Measurements from ENCODE around the gene HECTD4.

HECTD4 gene

DNA sequence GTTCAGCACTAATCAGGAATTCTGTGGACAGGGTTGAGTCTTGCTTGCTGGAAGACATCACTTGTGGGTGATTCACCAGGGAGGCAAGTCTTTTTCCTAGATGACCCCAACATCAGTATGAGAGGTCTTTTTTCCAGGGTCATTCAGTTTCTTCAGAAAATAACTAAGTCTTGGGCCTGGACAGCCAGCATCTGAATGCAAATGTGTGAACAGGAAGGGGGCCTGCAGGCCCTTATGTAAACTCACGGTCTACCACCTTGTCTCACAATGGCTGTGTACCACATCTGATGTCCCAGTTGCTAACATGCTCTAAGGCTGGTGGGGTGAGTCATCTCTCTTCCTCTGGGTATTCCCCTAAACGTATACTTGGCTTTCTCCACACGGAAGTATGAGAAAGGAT, 79.2 kb downstream of the HECTD4 start:
- TF ChIP-seq FOXM1 (IDR thresholded peaks at IDR 0.05; ENCODE audit: borderline replicate concordance) (no peak), BHLHE40 (IDR thresholded peaks at IDR 0.05; ENCODE audit: borderline replicate concordance) (no peak), CTBP1 (IDR thresholded peaks at IDR 0.05; ENCODE audit: borderline replicate concordance) (no peak), ZNF384 (IDR thresholded peaks at IDR 0.05) (no peak), FOXK2 (IDR thresholded peaks at IDR 0.05) (no peak), NFRKB (IDR thresholded peaks at IDR 0.05) (no peak), ARNT (IDR thresholded peaks at IDR 0.05) (no peak), L3MBTL2 (conservative IDR thresholded peaks at IDR 0.05) (no peak), HDGF (IDR thresholded peaks at IDR 0.05; ENCODE audit: borderline replicate concordance) (no peak)
- TF ChIP-seq, protein P1, sequence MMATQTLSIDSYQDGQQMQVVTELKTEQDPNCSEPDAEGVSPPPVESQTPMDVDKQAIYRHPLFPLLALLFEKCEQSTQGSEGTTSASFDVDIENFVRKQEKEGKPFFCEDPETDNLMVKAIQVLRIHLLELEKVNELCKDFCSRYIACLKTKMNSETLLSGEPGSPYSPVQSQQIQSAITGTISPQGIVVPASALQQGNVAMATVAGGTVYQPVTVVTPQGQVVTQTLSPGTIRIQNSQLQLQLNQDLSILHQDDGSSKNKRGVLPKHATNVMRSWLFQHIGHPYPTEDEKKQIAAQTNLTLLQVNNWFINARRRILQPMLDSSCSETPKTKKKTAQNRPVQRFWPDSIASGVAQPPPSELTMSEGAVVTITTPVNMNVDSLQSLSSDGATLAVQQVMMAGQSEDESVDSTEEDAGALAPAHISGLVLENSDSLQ (IDR thresholded peaks at IDR 0.05): no peak
- DNase-seq (ENCODE audit: extremely low spot score): no peak
- ChIA-PET POLR2A (no interaction called here), CTCF (no interaction called here)

DNA sequence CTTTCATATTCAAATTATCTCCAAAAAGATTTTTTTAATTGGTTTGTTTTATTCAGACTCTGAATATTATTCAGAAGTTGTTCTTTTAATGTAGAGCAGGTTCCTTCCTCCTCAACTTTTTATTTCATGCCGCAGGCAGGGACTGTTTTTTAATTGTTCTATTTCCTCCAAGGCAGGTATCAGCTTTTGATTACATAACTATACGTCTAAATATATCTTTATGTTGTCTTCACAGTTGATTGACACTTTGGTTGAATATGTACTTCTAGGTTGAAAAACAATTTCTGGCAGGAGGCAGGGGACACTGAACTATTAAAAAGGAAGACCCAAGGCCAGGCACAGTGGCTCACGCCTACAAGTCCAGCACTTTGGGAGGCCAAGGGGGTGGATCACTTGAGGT, 82.5 kb downstream of the HECTD4 start:
- TF ChIP-seq HDGF (IDR thresholded peaks at IDR 0.05; ENCODE audit: borderline replicate concordance) (no peak), NFRKB (IDR thresholded peaks at IDR 0.05) (no peak), ARNT (IDR thresholded peaks at IDR 0.05) (no peak), ELF4 (IDR thresholded peaks at IDR 0.05) (no peak), TARDBP (IDR thresholded peaks at IDR 0.05) (no peak), LEF1 (IDR thresholded peaks at IDR 0.05; ENCODE audit: borderline replicate concordance) (no peak), FOXM1 (IDR thresholded peaks at IDR 0.05; ENCODE audit: borderline replicate concordance) (no peak), FOXK2 (IDR thresholded peaks at IDR 0.05) (no peak), BHLHE40 (IDR thresholded peaks at IDR 0.05; ENCODE audit: borderline replicate concordance) (no peak), FOXA1 (IDR thresholded peaks at IDR 0.05) (no peak), SUZ12 (IDR thresholded peaks at IDR 0.05) (no peak)
- ChIA-PET CTCF (no interaction called here), POLR2A (no interaction called here)
- DNase-seq (ENCODE audit: extremely low spot score): no peak

DNA sequence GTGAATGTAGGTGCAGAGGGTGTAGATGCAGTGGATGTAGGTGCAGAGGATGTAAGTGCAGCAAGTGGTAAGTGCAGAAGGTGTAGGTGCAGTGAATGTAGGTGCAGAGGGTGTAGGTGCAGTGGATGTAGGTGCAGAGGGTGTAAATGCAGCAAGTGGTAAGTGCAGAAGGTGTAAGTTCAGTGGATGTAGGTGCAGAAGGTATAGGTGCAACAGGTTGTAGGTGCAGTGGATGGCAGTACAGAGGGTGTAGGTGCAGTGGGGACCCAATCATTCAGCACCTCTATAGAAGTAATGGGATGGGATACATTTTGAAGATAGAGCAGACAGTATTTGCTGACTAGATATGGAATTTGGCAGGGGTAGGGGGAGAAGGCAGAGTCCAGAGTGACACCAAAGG, 85.0 kb downstream of the HECTD4 start:
- DNase-seq (ENCODE audit: extremely low spot score): no peak
- CTCF ChIA-PET: no interaction called here
- no peak for TF ChIP-seq L3MBTL2 (conservative IDR thresholded peaks at IDR 0.05)
- no peak for TF ChIP-seq FOXM1 (IDR thresholded peaks at IDR 0.05; ENCODE audit: borderline replicate concordance)
- TF ChIP-seq LEF1 (IDR thresholded peaks at IDR 0.05; ENCODE audit: borderline replicate concordance): no peak
- no peak for TF ChIP-seq SP1 (IDR thresholded peaks at IDR 0.05)
- TF ChIP-seq ZNF384 (IDR thresholded peaks at IDR 0.05): no peak
- TF ChIP-seq NFRKB (IDR thresholded peaks at IDR 0.05): no peak
- no peak for TF ChIP-seq BHLHE40 (IDR thresholded peaks at IDR 0.05; ENCODE audit: borderline replicate concordance)
- no peak for TF ChIP-seq HDGF (IDR thresholded peaks at IDR 0.05; ENCODE audit: borderline replicate concordance)
- no peak for TF ChIP-seq ELF4 (IDR thresholded peaks at IDR 0.05)
- POLR2A ChIA-PET: no interaction called here

DNA sequence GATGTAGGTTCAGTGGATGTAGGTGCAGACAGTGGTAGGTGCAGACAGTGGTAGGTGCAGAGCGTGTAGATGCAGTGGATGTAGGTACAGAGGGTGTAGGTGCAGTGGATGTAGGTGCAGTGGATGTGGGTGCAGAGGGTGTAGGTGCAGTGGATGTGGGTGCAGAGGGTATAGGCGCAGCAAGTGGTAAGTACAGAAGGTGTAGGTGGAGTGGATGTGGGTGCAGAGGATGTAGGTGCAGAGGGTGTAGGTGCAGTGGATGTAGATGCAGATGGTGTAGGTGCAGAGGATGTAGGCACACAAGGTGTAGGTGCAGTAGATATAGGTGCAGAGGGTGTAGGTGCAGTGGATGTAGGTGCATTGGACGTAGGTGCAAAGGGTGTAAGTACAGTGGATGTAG, 86.0 kb downstream of the HECTD4 start:
- CTCF ChIA-PET: no interaction called here
- no peak for DNase-seq (ENCODE audit: extremely low spot score)
- TF ChIP-seq ZNF384 (IDR thresholded peaks at IDR 0.05) (no peak), NFRKB (IDR thresholded peaks at IDR 0.05) (no peak), ELF4 (IDR thresholded peaks at IDR 0.05) (no peak), FOXA1 (IDR thresholded peaks at IDR 0.05) (no peak), FOXK2 (IDR thresholded peaks at IDR 0.05) (no peak), CTBP1 (IDR thresholded peaks at IDR 0.05; ENCODE audit: borderline replicate concordance) (no peak), BHLHE40 (IDR thresholded peaks at IDR 0.05; ENCODE audit: borderline replicate concordance) (no peak)
- POLR2A ChIA-PET: no interaction called here

DNA sequence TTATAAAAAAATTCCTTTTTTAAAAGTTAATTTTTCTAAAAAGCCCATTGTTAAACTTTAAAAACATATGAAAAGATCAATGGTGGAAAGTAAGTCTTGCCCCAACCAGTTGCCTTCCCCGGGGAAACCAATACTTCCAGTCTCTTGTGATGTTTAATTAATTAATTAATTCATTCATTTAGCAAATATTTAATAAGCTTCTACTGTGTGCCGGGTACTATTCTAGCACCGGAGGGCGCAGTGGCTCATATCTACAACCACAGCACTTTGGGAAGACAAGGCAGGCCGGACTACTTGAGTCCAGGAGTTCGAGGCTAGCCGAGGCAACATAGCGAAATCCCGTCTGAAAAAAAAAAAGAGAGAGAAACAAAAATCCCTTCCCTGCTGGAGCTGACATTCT, 87.4 kb downstream of the HECTD4 start:
- ChIA-PET CTCF (no interaction called here), POLR2A (no interaction called here)

DNA sequence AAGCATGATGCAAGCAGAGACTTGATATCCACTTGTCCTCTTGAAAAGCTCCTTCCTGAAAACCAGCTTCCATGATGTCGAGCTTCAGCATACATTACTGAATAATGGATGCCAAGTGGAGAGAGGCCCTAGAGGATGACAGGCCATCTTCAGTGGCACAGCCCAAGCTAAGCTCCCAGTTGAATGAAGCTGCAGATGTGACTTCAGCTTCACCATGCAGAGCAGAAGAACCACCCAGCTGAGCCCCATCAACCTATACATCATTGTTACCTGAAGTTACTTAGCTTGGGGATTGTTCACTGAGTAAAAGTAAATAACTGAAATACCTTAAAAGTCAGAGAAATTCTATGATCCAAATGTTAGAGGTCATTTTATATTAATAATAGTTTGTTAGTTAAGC, 93.6 kb downstream of the HECTD4 start:
- ChIA-PET CTCF (no interaction called here), POLR2A (interaction anchor here (0.9 kb wide), 1 partner anchor 21 kb away, joined by 3 read pairs; no protein-coding TSS in a partner anchor)
- DNase-seq (ENCODE audit: extremely low spot score): no peak
- no peak for TF ChIP-seq FOXM1 (IDR thresholded peaks at IDR 0.05; ENCODE audit: borderline replicate concordance)
- TF ChIP-seq ZNF384 (IDR thresholded peaks at IDR 0.05): no peak
- TF ChIP-seq FOXA1 (IDR thresholded peaks at IDR 0.05): no peak
- TF ChIP-seq BHLHE40 (IDR thresholded peaks at IDR 0.05; ENCODE audit: borderline replicate concordance): no peak
- no peak for TF ChIP-seq CTBP1 (IDR thresholded peaks at IDR 0.05; ENCODE audit: borderline replicate concordance)
- no peak for TF ChIP-seq FOXK2 (IDR thresholded peaks at IDR 0.05)
- no peak for TF ChIP-seq NFRKB (IDR thresholded peaks at IDR 0.05)
- TF ChIP-seq ARNT (IDR thresholded peaks at IDR 0.05): no peak
- TF ChIP-seq TARDBP (IDR thresholded peaks at IDR 0.05): no peak
- TF ChIP-seq, protein P1 (IDR thresholded peaks at IDR 0.05): no peak
- TF ChIP-seq SP1 (IDR thresholded peaks at IDR 0.05): no peak

More for the DNA sequence above, 87.4 kb downstream of the HECTD4 start:
- TF ChIP-seq HDGF (IDR thresholded peaks at IDR 0.05; ENCODE audit: borderline replicate concordance): no peak
- no peak for TF ChIP-seq FOXM1 (IDR thresholded peaks at IDR 0.05; ENCODE audit: borderline replicate concordance)
- no peak for TF ChIP-seq LEF1 (IDR thresholded peaks at IDR 0.05; ENCODE audit: borderline replicate concordance)
- DNase-seq (ENCODE audit: extremely low spot score): no peak

DNA sequence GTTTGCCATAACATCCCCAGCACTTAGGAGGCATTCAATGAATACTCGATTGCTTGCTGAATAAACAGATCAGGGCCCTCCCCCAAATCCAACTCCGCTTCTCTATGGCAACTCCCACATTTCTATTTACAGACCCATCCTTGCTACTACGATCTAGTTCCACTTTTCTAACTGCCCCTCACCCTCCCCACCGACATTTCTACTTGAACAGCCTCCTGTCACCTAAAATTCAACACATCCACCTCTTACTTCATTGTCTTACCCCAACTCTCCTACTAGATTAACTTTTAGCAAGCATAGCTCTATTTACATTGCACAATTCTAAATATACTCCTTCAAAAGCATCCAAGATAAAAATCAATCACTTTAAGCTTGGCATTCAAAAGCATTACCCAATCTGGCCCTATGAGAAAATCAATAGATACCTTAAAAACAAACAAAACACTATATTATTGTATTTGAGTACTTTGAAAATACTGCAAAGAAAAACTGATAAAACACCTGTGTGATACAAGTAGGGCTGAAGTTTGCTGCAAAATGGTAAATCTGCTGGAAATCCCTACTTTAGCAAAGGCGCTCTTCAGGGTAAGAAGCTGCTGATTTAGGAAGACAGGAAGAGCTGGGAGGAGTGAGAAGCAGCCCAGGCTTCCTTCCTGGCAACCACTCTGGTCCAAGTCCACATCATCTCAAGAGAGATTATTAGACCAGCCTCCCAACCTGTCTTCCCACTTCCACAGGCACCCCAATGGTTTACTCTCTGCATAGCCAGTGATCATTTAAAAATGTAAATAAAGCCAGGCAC, 96.4 kb downstream of the HECTD4 start:
- ChIA-PET CTCF (no interaction called here), POLR2A (no interaction called here)
- no peak for DNase-seq (ENCODE audit: extremely low spot score)
- no peak for TF ChIP-seq TARDBP (IDR thresholded peaks at IDR 0.05)
- TF ChIP-seq FOXM1 (IDR thresholded peaks at IDR 0.05; ENCODE audit: borderline replicate concordance): no peak
- no peak for TF ChIP-seq ZNF384 (IDR thresholded peaks at IDR 0.05)
- no peak for TF ChIP-seq SUZ12 (IDR thresholded peaks at IDR 0.05)

All from HEK293T (cell line).